ENCODE results near the gene KRT37. TPM values are rescaled to one million over a fixed set of nuclear protein-coding genes. Genes with fewer than 3 reads are reported as not detected.
"Not testable (repeated sequence)": the region's sequence is repeated elsewhere in the genome, so short reads cannot be mapped to it uniquely, and the experiment has no call there.

Gene KRT37
- total and polyA plus RNA-seq, 8 donors = not detected

- TF ChIP-seq CTCF (IDR thresholded peaks at IDR 0.05) = no peak
- intact Hi-C loops (cut with DNase I) = no loop called here
- Histone ChIP-seq H3K27ac (no peak overlapping the region), H3K4me3 (no peak overlapping the region), H3K36me3 (no peaks in the 10 kb centered on the region), H3K9me3 (peaks cover 0 to 12% of the 10 kb centered on the region in 2 donors), H3K27me3 (peaks cover 0 to 5% of the 10 kb centered on the region in 2 donors), H3K4me1 (no peaks in the 10 kb centered on the region)
- ATAC-seq (no peak), DNase-seq (no peak)
These were observed 42.0 kb downstream of the KRT37 start for GRCh38 chr17:41382394-41382793.

GRCh38 chr17:41381943-41382342 is 42.4 kb downstream of the KRT37 start, which contains the start of gene KRT34:
Gene KRT34, minus strand, starts transcription at chr17:41382306. Its CDS starts 60 bp downstream, at chr17:41382246.
- H3K4me1 ChIP-seq; H3K4me3 ChIP-seq; H3K27ac ChIP-seq; intact Hi-C loops (cut with DNase I); H3K27me3 ChIP-seq; ATAC-seq; DNase-seq; H3K36me3 ChIP-seq: not testable (repeated sequence)
- H3K9me3 ChIP-seq = peaks cover 0 to 10% of the 10 kb centered on the region in 2 donors

- not testable (repeated sequence) for ATAC-seq, H3K9me3 ChIP-seq, H3K4me1 ChIP-seq
These were observed 44.3 kb downstream of the KRT37 start for GRCh38 chr17:41380091-41380490.

GRCh38 chr17:41377546-41377945 is 46.8 kb downstream of the KRT37 start:
- Histone ChIP-seq H3K27ac (no peak overlapping the region), H3K27me3 (peaks cover 0 to 5% of the 10 kb centered on the region in 2 donors), H3K36me3 (no peaks in the 10 kb centered on the region), H3K9me3 (no peaks in the 10 kb centered on the region), H3K4me3 (no peak overlapping the region), H3K4me1 (no peaks in the 10 kb centered on the region)
- intact Hi-C loops (cut with DNase I) = no loop called here
- no peak for TF ChIP-seq CTCF (IDR thresholded peaks at IDR 0.05)
- DNase-seq (no peak), ATAC-seq (no peak)

More at GRCh38 chr17:41380091-41380490, 44.3 kb downstream of the KRT37 start:
- H3K27ac ChIP-seq; DNase-seq; intact Hi-C loops (cut with DNase I); H3K36me3 ChIP-seq; H3K27me3 ChIP-seq; H3K4me3 ChIP-seq: not testable (repeated sequence)

Other genes starting within 250 kb of the KRT37 start
- not detected for gene KRTAP4-2, start 246.4 kb downstream of the KRT37 start, total RNA-seq
- not detected for gene KRTAP4-2, start 246.4 kb downstream of the KRT37 start, polyA plus RNA-seq (ENCODE audit: insufficient read length in 6 of 6)
- not detected for gene KRTAP4-1, start 239.7 kb downstream of the KRT37 start, total RNA-seq
- gene KRTAP4-1, start 239.7 kb downstream of the KRT37 start, polyA plus RNA-seq (ENCODE audit: insufficient read length in 6 of 6) = not detected
- not detected for gene KRTAP9-1, start 234.7 kb downstream of the KRT37 start, total RNA-seq
- gene KRTAP9-1, start 234.7 kb downstream of the KRT37 start, polyA plus RNA-seq (ENCODE audit: insufficient read length in 6 of 6) = not detected
- not detected for gene KRTAP9-2, start 197.9 kb downstream of the KRT37 start, total RNA-seq
- not detected for gene KRTAP9-2, start 197.9 kb downstream of the KRT37 start, polyA plus RNA-seq (ENCODE audit: insufficient read length in 6 of 6)
- not detected for gene KRTAP9-3, start 192.1 kb downstream of the KRT37 start, total RNA-seq
- not detected for gene KRTAP9-3, start 192.1 kb downstream of the KRT37 start, polyA plus RNA-seq (ENCODE audit: insufficient read length in 6 of 6)
- not detected for gene KRTAP9-8, start 186.6 kb downstream of the KRT37 start, total RNA-seq
- not detected for gene KRTAP9-8, start 186.6 kb downstream of the KRT37 start, polyA plus RNA-seq (ENCODE audit: insufficient read length in 6 of 6)
- gene KRTAP9-4, start 174.9 kb downstream of the KRT37 start, total RNA-seq = not detected
- not detected for gene KRTAP9-4, start 174.9 kb downstream of the KRT37 start, polyA plus RNA-seq (ENCODE audit: insufficient read length in 6 of 6)
- not detected for gene KRTAP9-9, start 169.2 kb downstream of the KRT37 start, total RNA-seq
- gene KRTAP9-9, start 169.2 kb downstream of the KRT37 start, polyA plus RNA-seq (ENCODE audit: insufficient read length in 6 of 6) = not detected
- gene KRTAP9-6, start 159.2 kb downstream of the KRT37 start, total RNA-seq = not detected
- gene KRTAP9-6, start 159.2 kb downstream of the KRT37 start, polyA plus RNA-seq (ENCODE audit: insufficient read length in 6 of 6) = under 1 TPM in 3 of 6 donors, not detected in 3; 0.13 to 0.25 (median 0.23) TPM
- not detected for gene KRTAP9-7, start 148.9 kb downstream of the KRT37 start, total RNA-seq
- not detected for gene KRTAP9-7, start 148.9 kb downstream of the KRT37 start, polyA plus RNA-seq (ENCODE audit: insufficient read length in 6 of 6)
- gene KRTAP29-1, start 121.7 kb downstream of the KRT37 start, total RNA-seq = not detected
- gene KRTAP29-1, start 121.7 kb downstream of the KRT37 start, polyA plus RNA-seq (ENCODE audit: insufficient read length in 6 of 6) = not detected
- gene KRTAP16-1, start 115.3 kb downstream of the KRT37 start, total RNA-seq = not detected
- gene KRTAP16-1, start 115.3 kb downstream of the KRT37 start, polyA plus RNA-seq (ENCODE audit: insufficient read length in 6 of 6) = not detected
- gene KRTAP17-1, start 108.9 kb downstream of the KRT37 start, total RNA-seq = not detected
- not detected for gene KRTAP17-1, start 108.9 kb downstream of the KRT37 start, polyA plus RNA-seq (ENCODE audit: insufficient read length in 6 of 6)
- gene KRT33A, start 73.8 kb downstream of the KRT37 start, total RNA-seq = not detected
- gene KRT33A, start 73.8 kb downstream of the KRT37 start, polyA plus RNA-seq (ENCODE audit: insufficient read length in 6 of 6) = not detected
- gene KRT33B, start 54.8 kb downstream of the KRT37 start, total RNA-seq = not detected
- not detected for gene KRT33B, start 54.8 kb downstream of the KRT37 start, polyA plus RNA-seq (ENCODE audit: insufficient read length in 6 of 6)
- not detected for gene KRT34, start 42.3 kb downstream of the KRT37 start, total RNA-seq
- gene KRT34, start 42.3 kb downstream of the KRT37 start, polyA plus RNA-seq (ENCODE audit: insufficient read length in 6 of 6) = not detected
- gene KRT31, start 27.0 kb downstream of the KRT37 start, total RNA-seq = not detected
- not detected for gene KRT31, start 27.0 kb downstream of the KRT37 start, polyA plus RNA-seq (ENCODE audit: insufficient read length in 6 of 6)
- not detected for gene KRT38, start 16.4 kb upstream of the KRT37 start, total RNA-seq
- gene KRT38, start 16.4 kb upstream of the KRT37 start, polyA plus RNA-seq (ENCODE audit: insufficient read length in 6 of 6) = not detected
- gene KRT32, start 42.8 kb upstream of the KRT37 start, total RNA-seq = not detected
- not detected for gene KRT32, start 42.8 kb upstream of the KRT37 start, polyA plus RNA-seq (ENCODE audit: insufficient read length in 6 of 6)
- not detected for gene KRT35, start 56.6 kb upstream of the KRT37 start, total RNA-seq
- gene KRT35, start 56.6 kb upstream of the KRT37 start, polyA plus RNA-seq (ENCODE audit: insufficient read length in 6 of 6) = not detected
- gene KRT36, start 65.3 kb upstream of the KRT37 start, total RNA-seq = not detected
- not detected for gene KRT36, start 65.3 kb upstream of the KRT37 start, polyA plus RNA-seq (ENCODE audit: insufficient read length in 6 of 6)
- gene KRT13, start 81.0 kb upstream of the KRT37 start, total RNA-seq = 10 to 100 TPM; 10.8 to 29.1 TPM
- under 1 TPM in 4 of 6 donors, not detected in 2; 0.17 to 0.49 (median 0.34) TPM for gene KRT13, start 81.0 kb upstream of the KRT37 start, polyA plus RNA-seq (ENCODE audit: insufficient read length in 6 of 6)
- 10 to 100 TPM; 23.8 to 27.8 TPM for gene KRT15, start 94.3 kb upstream of the KRT37 start, total RNA-seq
- gene KRT15, start 94.3 kb upstream of the KRT37 start, polyA plus RNA-seq (ENCODE audit: insufficient read length in 6 of 6) = 1 to 10 TPM; 1.3 to 2.7 (median 2.1) TPM
- gene KRT19, start 103.7 kb upstream of the KRT37 start, total RNA-seq = 1,000 to 10,000 TPM in 1 of 2 donors, 100 to 1,000 TPM in 1; 692 to 1,142 TPM
- gene KRT19, start 103.7 kb upstream of the KRT37 start, polyA plus RNA-seq (ENCODE audit: insufficient read length in 6 of 6) = 100 to 1,000 TPM; 125 to 171 (median 133) TPM
- not detected for gene KRT9, start 147.5 kb upstream of the KRT37 start, total RNA-seq
- not detected for gene KRT9, start 147.5 kb upstream of the KRT37 start, polyA plus RNA-seq (ENCODE audit: insufficient read length in 6 of 6)
- gene KRT14, start 162.3 kb upstream of the KRT37 start, total RNA-seq = 1 to 10 TPM in 1 of 2 donors, not detected in 1; 1.5 TPM
- gene KRT14, start 162.3 kb upstream of the KRT37 start, polyA plus RNA-seq (ENCODE audit: insufficient read length in 6 of 6) = 1 to 10 TPM in 4 of 6 donors, under 1 TPM in 2; 0.35 to 2.0 (median 1.2) TPM
- 1 to 10 TPM in 1 of 2 donors, under 1 TPM in 1; 0.65 to 1.0 TPM for gene KRT16, start 188.2 kb upstream of the KRT37 start, total RNA-seq
- not detected for gene KRT16, start 188.2 kb upstream of the KRT37 start, polyA plus RNA-seq (ENCODE audit: insufficient read length in 6 of 6)
- gene KRT17, start 200.0 kb upstream of the KRT37 start, total RNA-seq = 10 to 100 TPM; 14.2 to 85.6 TPM
- 10 to 100 TPM in 1 of 6 donors, 1 to 10 TPM in 5; 4.1 to 28.1 (median 5.0) TPM for gene KRT17, start 200.0 kb upstream of the KRT37 start, polyA plus RNA-seq (ENCODE audit: insufficient read length in 6 of 6)

Measured in left lung (tissue), 10 donors.